Thymus (tissue), 11 donors: ENCODE data around the gene GNA12. TPM values are rescaled to one million over a fixed set of nuclear protein-coding genes. Genes with fewer than 3 reads are reported as not detected.

ENCODE experiments used
- DNase-seq, 9 donors: peaks; one replicate each; pipeline ENCODE4 v3.0.0-alpha.2; 2013; ENCODE audit warnings: low spot score in 9 of 9, low read depth in 6 of 9, missing footprints in 1 of 9
- H3K27ac ChIP-seq, 2 donors: one replicate each; pipeline ENCODE4 v1.5.1; 2013; ENCODE audit warnings: control low read depth in 1 of 2, low read depth in 1 of 2, low read length in 1 of 2, mild to moderate bottlenecking in 1 of 2, moderate library complexity in 1 of 2
- H3K27me3 ChIP-seq, 2 donors: one replicate each; pipeline ENCODE4 v1.5.1; 2013; ENCODE audit warnings: low read length in 1 of 2; ENCODE audit not compliant: control insufficient read depth in 2 of 2, insufficient read depth in 1 of 2
- H3K36me3 ChIP-seq, 2 donors: one replicate each; pipeline ENCODE4 v1.5.1; 2013; ENCODE audit warnings: low read length in 1 of 2, mild to moderate bottlenecking in 1 of 2, moderate library complexity in 1 of 2; ENCODE audit not compliant: control insufficient read depth in 2 of 2, insufficient read depth in 2 of 2
- H3K4me1 ChIP-seq, 2 donors: one replicate each; pipeline ENCODE4 v1.5.1; 2013; ENCODE audit warnings: low read length in 2 of 2; ENCODE audit not compliant: control insufficient read depth in 2 of 2, insufficient read depth in 2 of 2
- H3K4me3 ChIP-seq, 2 donors: one replicate each; pipeline ENCODE4 v1.5.1; 2013; ENCODE audit warnings: low read length in 2 of 2, control low read depth in 1 of 2, mild to moderate bottlenecking in 1 of 2
- H3K9me3 ChIP-seq, 2 donors: one replicate each; pipeline ENCODE4 v1.5.1; 2013; ENCODE audit warnings: low read length in 1 of 2, mild to moderate bottlenecking in 1 of 2; ENCODE audit not compliant: control insufficient read depth in 2 of 2, insufficient read depth in 1 of 2
- WGBS: extraction: QIAGEN DNeasy Blood & Tissue Kit; methylation state at CpG from one replicate; pipeline ENCODE4 v1.1.7; 2013; 5-methylcytosine and 5-hydroxymethylcytosine counted together
- polyA plus RNA-seq: library from polyadenylated mRNA; stranded (reverse); fragments of 200-250 nt; gene quantifications from one replicate; pipeline ENCODE4 v1.2.3, GENCODE V29; 2013
- total RNA-seq: library from RNA; stranded (reverse); fragments of 120-200 nt; gene quantifications from one replicate; pipeline ENCODE4 v1.2.4, GENCODE V29; 2013
- donor health status: healthy.

GNA12 gene
- total and polyA plus RNA-seq, 2 donors = 4.4 to 11.9 TPM

GRCh38 chr7:2723138-2723850, 120.8 kb downstream of the GNA12 start:
- DNase-seq = peak in 1 of 9 donors; percentile 69
- 65% methylated on average over 23 of the region's 23 CpGs for WGBS
- Histone ChIP-seq H3K27ac (no peak overlapping the region), H3K9me3 (peaks cover 0 to 4% of the 10 kb centered on the region in 2 donors), H3K4me3 (no peak overlapping the region), H3K4me1 (peaks cover 0 to 43% of the 10 kb centered on the region in 2 donors), H3K27me3 (peaks cover 13 to 52% of the 10 kb centered on the region in 2 donors), H3K36me3 (no peaks in the 10 kb centered on the region)

GRCh38 chr7:2722591-2722990, 121.5 kb downstream of the GNA12 start:
- peaks cover 20 to 59% of the 10 kb centered on the region in 2 donors for H3K27me3 ChIP-seq
- no peak overlapping the region for H3K27ac ChIP-seq
- no peaks in the 10 kb centered on the region for H3K36me3 ChIP-seq
- DNase-seq = no peak
- H3K4me3 ChIP-seq = no peak overlapping the region
- peaks cover 0 to 4% of the 10 kb centered on the region in 2 donors for H3K9me3 ChIP-seq
- 99% methylated on average over 4 of the region's 4 CpGs for WGBS
- peaks cover 0 to 50% of the 10 kb centered on the region in 2 donors for H3K4me1 ChIP-seq

GRCh38 chr7:2721842-2722241, 122.3 kb downstream of the GNA12 start:
- no peak for DNase-seq
- Histone ChIP-seq H3K27me3 (peaks cover 25 to 66% of the 10 kb centered on the region in 2 donors), H3K4me1 (peaks cover 5 to 57% of the 10 kb centered on the region in 2 donors), H3K36me3 (no peaks in the 10 kb centered on the region), H3K4me3 (no peak overlapping the region), H3K27ac (no peak overlapping the region), H3K9me3 (peaks cover 0 to 4% of the 10 kb centered on the region in 2 donors)
- WGBS = 98% methylated on average over 19 of the region's 19 CpGs

- Histone ChIP-seq H3K36me3 (no peaks in the 10 kb centered on the region), H3K4me1 (peaks cover 23 to 71% of the 10 kb centered on the region in 2 donors), H3K4me3 (no peak overlapping the region), H3K27ac (no peak overlapping the region), H3K9me3 (peaks cover 0 to 5% of the 10 kb centered on the region in 2 donors), H3K27me3 (peaks cover 26 to 61% of the 10 kb centered on the region in 2 donors)
- WGBS = 94% methylated on average over 16 of the region's 16 CpGs
- no peak for DNase-seq
Observed at GRCh38 chr7:2720024-2720423, 124.1 kb downstream of the GNA12 start.

- 32% methylated on average over 16 of the region's 16 CpGs for WGBS
- Histone ChIP-seq H3K27me3 (peaks cover 26 to 67% of the 10 kb centered on the region in 2 donors), H3K9me3 (peaks cover 0 to 14% of the 10 kb centered on the region in 2 donors), H3K4me1 (peaks cover 29 to 71% of the 10 kb centered on the region in 2 donors), H3K36me3 (no peaks in the 10 kb centered on the region), H3K27ac (no peak overlapping the region), H3K4me3 (no peak overlapping the region)
- peak in 5 of 9 donors; percentile 45 to 81 (median 63) for DNase-seq
Observed at GRCh38 chr7:2719007-2719406, 125.1 kb downstream of the GNA12 start.

- Histone ChIP-seq H3K27ac (no peak overlapping the region), H3K36me3 (no peaks in the 10 kb centered on the region), H3K4me3 (no peak overlapping the region), H3K27me3 (peaks cover 24 to 73% of the 10 kb centered on the region in 2 donors), H3K4me1 (peaks cover 29 to 73% of the 10 kb centered on the region in 2 donors), H3K9me3 (peaks cover 0 to 14% of the 10 kb centered on the region in 2 donors)
- DNase-seq = no peak
- WGBS = 82% methylated on average over 34 of the region's 34 CpGs
Observed at GRCh38 chr7:2718296-2718965, 125.7 kb downstream of the GNA12 start.

- 46% methylated on average over 47 of the region's 47 CpGs for WGBS
- H3K4me1 ChIP-seq = peaks cover 29 to 73% of the 10 kb centered on the region in 2 donors
- peaks cover 24 to 79% of the 10 kb centered on the region in 2 donors for H3K27me3 ChIP-seq
- H3K4me3 ChIP-seq = no peak overlapping the region
- no peaks in the 10 kb centered on the region for H3K36me3 ChIP-seq
- peaks cover 0 to 14% of the 10 kb centered on the region in 2 donors for H3K9me3 ChIP-seq
- no peak overlapping the region for H3K27ac ChIP-seq
- DNase-seq = peak in 1 of 9 donors; percentile 57
Observed at GRCh38 chr7:2717293-2718261, 126.5 kb downstream of the GNA12 start.

- Histone ChIP-seq H3K9me3 (peaks cover 0 to 14% of the 10 kb centered on the region in 2 donors), H3K27ac (no peak overlapping the region), H3K27me3 (peaks cover 30 to 84% of the 10 kb centered on the region in 2 donors), H3K36me3 (no peaks in the 10 kb centered on the region), H3K4me3 (no peak overlapping the region), H3K4me1 (peaks cover 29 to 72% of the 10 kb centered on the region in 2 donors)
- WGBS = 82% methylated on average over 20 of the region's 20 CpGs
- DNase-seq = no peak
Observed at GRCh38 chr7:2716906-2717292, 127.2 kb downstream of the GNA12 start.
